KMS-11 (cell line): ENCODE results near the gene MRPS2.

Source experiments
- H2AFZ ChIP-seq: fragments of 200-600 bp; sonication (generic); 2 replicates; pipeline ENCODE4 v1.6.1; 2016; ENCODE audit warnings: antibody characterized with exemption, mixed run types, low read depth
- H3K27ac ChIP-seq: fragments of 200-600 bp; sonication (generic); 2 replicates; pipeline ENCODE4 v1.6.1; 2016; ENCODE audit warnings: mild to moderate bottlenecking, mixed run types
- H3K27me3 ChIP-seq: fragments of 200-600 bp; sonication (generic); 2 replicates; pipeline ENCODE4 v1.6.1; 2017; ENCODE audit warnings: mild to moderate bottlenecking, low read depth, mixed run types, moderate library complexity; ENCODE audit not compliant: insufficient read depth
- H3K36me3 ChIP-seq: fragments of 200-600 bp; sonication (generic); 2 replicates; pipeline ENCODE4 v1.6.1; 2017; ENCODE audit warnings: mild to moderate bottlenecking, mixed run types; ENCODE audit not compliant: insufficient read depth
- H3K4me1 ChIP-seq: fragments of 200-600 bp; sonication (generic); 2 replicates; pipeline ENCODE4 v1.6.1; 2016; ENCODE audit warnings: mild to moderate bottlenecking, low read depth, mixed run types; ENCODE audit not compliant: poor library complexity, severe bottlenecking
- H3K4me2 ChIP-seq: fragments of 200-600 bp; sonication (generic); 2 replicates; pipeline ENCODE4 v1.7.0; 2016; ENCODE audit warnings: mild to moderate bottlenecking, mixed run types
- H3K4me3 ChIP-seq: fragments of 200-600 bp; sonication (generic); IDR thresholded peaks from 2 replicates; pipeline ENCODE4 v1.6.1; 2017; ENCODE audit warnings: low read depth, low read length, mixed read lengths; ENCODE audit not compliant: insufficient read depth
- H3K79me2 ChIP-seq: fragments of 200-600 bp; sonication (generic); 2 replicates; pipeline ENCODE4 v1.6.1; 2016; ENCODE audit warnings: low read depth, mixed run types; ENCODE audit not compliant: insufficient read depth
- H3K9ac ChIP-seq: fragments of 200-600 bp; sonication (generic); 2 replicates; pipeline ENCODE4 v1.6.1; 2016; ENCODE audit warnings: mild to moderate bottlenecking, mixed run types
- H4K20me1 ChIP-seq: fragments of 200-600 bp; sonication (generic); 2 replicates; pipeline ENCODE4 v1.6.1; 2016; ENCODE audit warnings: mild to moderate bottlenecking, mixed run types; ENCODE audit not compliant: insufficient read depth
- CTCF ChIP-seq: fragments of 200-600 bp; sonication (generic); conservative IDR thresholded peaks from 2 replicates; pipeline ENCODE4 v1.6.1; 2017; ENCODE audit warnings: low read depth, mild to moderate bottlenecking, antibody characterized with exemption, low read length, moderate library complexity, mixed read lengths

Gene MRPS2

GRCh38 chr9:135552698-135553171 lies 52.3 kb downstream of the MRPS2 start:
- no peak overlapping the region for H3K4me3 ChIP-seq
- H4K20me1 ChIP-seq, result no peaks in the 10 kb centered on the region
- H3K9ac ChIP-seq, result no peak overlapping the region
- no peaks in the 10 kb centered on the region for H3K36me3 ChIP-seq
- H3K79me2 ChIP-seq, result no peaks in the 10 kb centered on the region
- no peak overlapping the region for H3K27ac ChIP-seq
- H3K4me1 ChIP-seq, result no peaks in the 10 kb centered on the region
- H2AFZ ChIP-seq, result no peak overlapping the region
- no peak overlapping the region for H3K4me2 ChIP-seq
- TF ChIP-seq CTCF, result no peak
- H3K27me3 ChIP-seq, result peaks cover 45% of the 10 kb centered on the region; the same call in 1 of the 2 replicates
